DMS79 (cell line): Measurements from ENCODE around the gene IQSEC2.
A peak's percentile ranks its signal among the peaks of the same experiment; 100 is the strongest.

Source experiments
- DNase-seq: peaks from one replicate; lab custom pipeline; 2025; lab: John Stamatoyannopoulos, UW

IQSEC2 gene

GRCh38 chrX:53244610-53245009 lies 36.8 kb downstream of the IQSEC2 start:
- no peak for DNase-seq

GRCh38 chrX:53242310-53242709 lies 39.1 kb downstream of the IQSEC2 start:
- no peak for DNase-seq

GRCh38 chrX:53241558-53241957 lies 39.8 kb downstream of the IQSEC2 start:
- no peak for DNase-seq

- DNase-seq: no peak
Observed at GRCh38 chrX:53239474-53239873, 41.9 kb downstream of the IQSEC2 start.

GRCh38 chrX:53237056-53237455 lies 44.3 kb downstream of the IQSEC2 start:
- no peak for DNase-seq

GRCh38 chrX:53236025-53236679 lies 45.2 kb downstream of the IQSEC2 start:
- DNase-seq: no peak

- no peak for DNase-seq
Observed at GRCh38 chrX:53235566-53235965, 45.8 kb downstream of the IQSEC2 start.

- no peak for DNase-seq
Observed at GRCh38 chrX:53234484-53234883, 46.9 kb downstream of the IQSEC2 start.

GRCh38 chrX:53233536-53233935 lies 47.8 kb downstream of the IQSEC2 start:
- DNase-seq: no peak

GRCh38 chrX:53230116-53230515 lies 51.3 kb downstream of the IQSEC2 start:
- DNase-seq: no peak

- no peak for DNase-seq
Observed at GRCh38 chrX:53227224-53227765, 54.1 kb downstream of the IQSEC2 start.

GRCh38 chrX:53224860-53225797 lies 56.3 kb downstream of the IQSEC2 start, which contains the start of gene KDM5C:
TSS of gene KDM5C (minus strand) at chrX:53225207. CDS start at chrX:53224889, 318 bp downstream.
- peak; percentile 70 for DNase-seq

- DNase-seq: no peak
Observed at GRCh38 chrX:53223955-53224859, 57.2 kb downstream of the IQSEC2 start.

GRCh38 chrX:53223068-53223693 lies 58.2 kb downstream of the IQSEC2 start:
- DNase-seq: no peak
